GM12878 (cell line): ENCODE results near the gene NOCT.

Experiments used
- BACH1 ChIP-seq: fragments of 450-650 bp; IDR thresholded peaks from 2 replicates; pipeline ENCODE4 v1.6.1; 2017; ENCODE audit warnings: mild to moderate bottlenecking, borderline replicate concordance
- POLR2A ChIP-seq: IDR thresholded peaks from 2 replicates; pipeline ENCODE4 v1.6.1; 2011; ENCODE audit warnings: low read depth, mild to moderate bottlenecking, low read length
- POLR2AphosphoS2 ChIP-seq: IDR thresholded peaks from 2 replicates; pipeline ENCODE4 v1.6.1; 2011; ENCODE audit warnings: low read depth, mild to moderate bottlenecking, low read length, improper control_type of control experiment, moderate library complexity
- POLR2AphosphoS5 ChIP-seq: IDR thresholded peaks from 2 replicates; pipeline ENCODE4 v1.6.1; 2011; ENCODE audit warnings: mild to moderate bottlenecking, low read length, inconsistent platforms
- POU2F2 ChIP-seq: IDR thresholded peaks from 3 replicates; pipeline ENCODE4 v1.6.1; 2011; ENCODE audit warnings: low read depth, mild to moderate bottlenecking, low read length, borderline replicate concordance
- RELA ChIP-seq: fragments of 450-650 bp; IDR thresholded peaks from 2 replicates; pipeline ENCODE4 v1.8.0; 2014; ENCODE audit warnings: borderline replicate concordance; ENCODE audit not compliant: partially characterized antibody
- RFX5 ChIP-seq: IDR thresholded peaks from 2 replicates; pipeline ENCODE4 v1.6.1; 2011; ENCODE audit warnings: low read depth, low read length, improper control_type of control experiment
- SIN3A ChIP-seq: IDR thresholded peaks from 2 replicates; pipeline ENCODE4 v1.6.1; 2012; ENCODE audit warnings: low read depth, low read length, improper control_type of control experiment
- USF2 ChIP-seq: IDR thresholded peaks from 2 replicates; pipeline ENCODE4 v1.6.1; 2011; ENCODE audit warnings: low read depth, low read length, improper control_type of control experiment, borderline replicate concordance
- ZBED1 ChIP-seq: IDR thresholded peaks from 2 replicates; pipeline ENCODE4 v1.6.1; 2016; ENCODE audit warnings: borderline replicate concordance
- ZNF274 ChIP-seq: IDR thresholded peaks from one replicate; pipeline ENCODE4 v1.8.0; 2011; ENCODE audit not compliant: insufficient read length, insufficient read depth
- TF ChIP-seq, protein P1 (sequence below), 3 experiments: IDR thresholded peaks in 2 of 3; conservative IDR thresholded peaks in 1 of 3; 2 replicates each; pipeline ENCODE4 v1.5.1; 2011; ENCODE audit warnings: low read depth in 3 of 3, low read length in 3 of 3, mild to moderate bottlenecking in 3 of 3, control low read depth in 2 of 3, moderate library complexity in 2 of 3, inconsistent platforms in 1 of 3, mixed read lengths in 1 of 3; ENCODE audit not compliant: control insufficient read depth in 2 of 3, insufficient read depth in 1 of 3; ENCODE audit errors: extremely low read depth in 1 of 3

DNA sequence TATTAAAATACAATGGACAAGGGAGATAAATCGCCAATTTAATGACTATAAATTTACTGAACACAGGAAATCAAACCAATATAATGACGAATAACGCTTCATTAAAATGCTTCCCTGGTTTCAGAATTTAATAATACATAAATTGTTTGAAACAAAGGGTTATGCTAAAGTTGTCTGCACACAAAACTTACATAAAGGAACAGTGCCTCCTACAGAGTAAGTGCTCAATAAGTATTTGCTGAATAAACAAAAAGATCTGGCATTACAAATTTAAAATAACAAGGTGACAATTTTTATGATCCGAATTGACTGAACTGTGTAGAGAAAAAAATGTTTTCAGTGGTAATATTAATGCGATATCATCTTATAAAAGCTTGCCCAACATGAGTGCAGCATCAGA lies 69.6 kb downstream of the NOCT start:
- TF ChIP-seq RELA, result no peak
- TF ChIP-seq, protein P1, sequence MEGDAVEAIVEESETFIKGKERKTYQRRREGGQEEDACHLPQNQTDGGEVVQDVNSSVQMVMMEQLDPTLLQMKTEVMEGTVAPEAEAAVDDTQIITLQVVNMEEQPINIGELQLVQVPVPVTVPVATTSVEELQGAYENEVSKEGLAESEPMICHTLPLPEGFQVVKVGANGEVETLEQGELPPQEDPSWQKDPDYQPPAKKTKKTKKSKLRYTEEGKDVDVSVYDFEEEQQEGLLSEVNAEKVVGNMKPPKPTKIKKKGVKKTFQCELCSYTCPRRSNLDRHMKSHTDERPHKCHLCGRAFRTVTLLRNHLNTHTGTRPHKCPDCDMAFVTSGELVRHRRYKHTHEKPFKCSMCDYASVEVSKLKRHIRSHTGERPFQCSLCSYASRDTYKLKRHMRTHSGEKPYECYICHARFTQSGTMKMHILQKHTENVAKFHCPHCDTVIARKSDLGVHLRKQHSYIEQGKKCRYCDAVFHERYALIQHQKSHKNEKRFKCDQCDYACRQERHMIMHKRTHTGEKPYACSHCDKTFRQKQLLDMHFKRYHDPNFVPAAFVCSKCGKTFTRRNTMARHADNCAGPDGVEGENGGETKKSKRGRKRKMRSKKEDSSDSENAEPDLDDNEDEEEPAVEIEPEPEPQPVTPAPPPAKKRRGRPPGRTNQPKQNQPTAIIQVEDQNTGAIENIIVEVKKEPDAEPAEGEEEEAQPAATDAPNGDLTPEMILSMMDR (IDR thresholded peaks at IDR 0.05 in 2 of 3, conservative IDR thresholded peaks at IDR 0.05 in 1 of 3; ENCODE audit: control insufficient read depth in 2 of 3, extremely low read depth in 1 of 3, insufficient read depth in 1 of 3, low read depth in 3 of 3, low read length in 3 of 3), result peak; percentile 10 to 47 (median 25); a peak in 3 of 6 replicates
- no peak for TF ChIP-seq USF2
- no peak for TF ChIP-seq ZBED1
- TF ChIP-seq ZNF274, result no peak
- no peak for TF ChIP-seq RFX5
- no peak for TF ChIP-seq BACH1
- no peak for TF ChIP-seq POU2F2
- no peak for TF ChIP-seq POLR2AphosphoS5
- TF ChIP-seq SIN3A, result no peak
- no peak for TF ChIP-seq POLR2AphosphoS2
- TF ChIP-seq POLR2A, result no peak
